CD4-positive, alpha-beta T cell treated with Interleukin-4 for 4 hours (primary cell): Measurements from ENCODE around the gene WASF3.

Experiments used
- DNase-seq: peaks from one replicate; pipeline ENCODE4 v3.0.0-alpha.2; 2020

The WASF3 gene

DNA sequence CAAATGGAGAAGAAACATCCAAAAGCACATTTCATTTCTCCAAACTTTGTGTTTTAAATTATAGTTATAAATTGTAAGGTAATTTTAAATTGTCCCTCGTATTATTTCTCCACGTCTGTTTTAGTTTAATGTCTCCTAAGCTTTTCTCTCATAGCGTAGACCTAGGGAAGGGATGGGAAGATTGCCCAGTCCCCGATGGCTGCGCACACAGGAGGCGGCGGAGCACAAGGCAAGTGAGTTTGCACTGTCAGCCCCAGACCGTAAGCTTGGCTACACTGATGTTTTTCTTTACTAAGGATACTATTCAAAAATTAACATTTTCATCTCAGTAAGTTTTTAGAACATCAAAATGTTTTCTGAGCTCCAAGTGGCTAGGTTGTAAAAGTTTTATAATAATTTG is 130.8 kb downstream of the WASF3 start:
- no peak for DNase-seq

DNA sequence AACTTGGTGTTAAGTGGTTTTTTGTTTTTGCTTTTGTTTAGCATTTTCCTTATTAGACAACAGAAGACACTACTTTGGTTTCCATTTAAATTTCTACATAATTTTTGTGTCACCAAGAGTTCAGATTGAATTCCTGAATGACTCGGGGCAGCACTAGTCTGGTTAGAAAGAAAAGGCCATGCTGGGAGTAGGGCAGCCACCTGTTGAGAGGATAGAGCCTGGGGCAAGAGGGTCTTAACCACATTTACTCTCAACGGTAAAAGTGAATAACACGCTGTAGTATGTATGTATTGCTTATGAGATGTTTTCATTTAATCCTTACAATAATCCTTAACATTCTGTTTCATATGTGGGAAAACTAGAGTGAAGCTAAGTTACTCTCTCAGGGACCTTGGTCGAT is 131.5 kb downstream of the WASF3 start:
- DNase-seq = no peak

DNA sequence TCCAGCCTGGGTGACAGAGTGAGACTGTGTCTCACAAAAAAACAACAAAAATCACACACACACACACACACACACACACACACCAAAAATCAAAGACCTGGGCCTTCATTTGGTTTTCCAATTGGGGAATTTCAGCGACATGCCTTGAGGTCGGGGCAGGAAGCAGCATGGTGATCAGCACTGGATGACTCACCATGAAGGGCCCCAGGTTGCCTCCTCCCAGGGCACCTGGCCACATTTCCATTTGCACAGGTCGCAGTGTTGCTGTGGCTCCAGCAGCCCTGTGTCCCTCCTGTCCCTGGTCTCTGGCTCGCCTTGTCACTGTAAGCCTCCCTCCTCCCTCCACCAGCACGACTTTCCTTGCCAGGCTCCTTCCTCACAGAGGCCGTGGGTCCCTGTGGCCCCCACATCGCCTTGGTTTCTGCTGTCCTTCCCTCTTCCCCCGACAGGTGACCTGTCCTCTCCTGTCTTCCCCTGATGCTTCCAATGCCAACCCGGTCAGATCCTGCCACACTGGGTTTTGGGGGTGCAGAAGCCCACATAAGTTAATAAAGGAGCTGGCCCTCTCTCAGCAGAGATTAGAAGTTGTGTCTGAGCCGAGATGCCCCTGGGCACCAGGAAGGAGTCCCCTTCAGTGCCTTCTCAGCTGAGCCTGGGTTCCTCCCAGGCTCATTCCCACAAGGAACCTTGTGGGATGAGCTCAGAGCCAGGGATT is 136.4 kb downstream of the WASF3 start:
- DNase-seq = no peak

DNA sequence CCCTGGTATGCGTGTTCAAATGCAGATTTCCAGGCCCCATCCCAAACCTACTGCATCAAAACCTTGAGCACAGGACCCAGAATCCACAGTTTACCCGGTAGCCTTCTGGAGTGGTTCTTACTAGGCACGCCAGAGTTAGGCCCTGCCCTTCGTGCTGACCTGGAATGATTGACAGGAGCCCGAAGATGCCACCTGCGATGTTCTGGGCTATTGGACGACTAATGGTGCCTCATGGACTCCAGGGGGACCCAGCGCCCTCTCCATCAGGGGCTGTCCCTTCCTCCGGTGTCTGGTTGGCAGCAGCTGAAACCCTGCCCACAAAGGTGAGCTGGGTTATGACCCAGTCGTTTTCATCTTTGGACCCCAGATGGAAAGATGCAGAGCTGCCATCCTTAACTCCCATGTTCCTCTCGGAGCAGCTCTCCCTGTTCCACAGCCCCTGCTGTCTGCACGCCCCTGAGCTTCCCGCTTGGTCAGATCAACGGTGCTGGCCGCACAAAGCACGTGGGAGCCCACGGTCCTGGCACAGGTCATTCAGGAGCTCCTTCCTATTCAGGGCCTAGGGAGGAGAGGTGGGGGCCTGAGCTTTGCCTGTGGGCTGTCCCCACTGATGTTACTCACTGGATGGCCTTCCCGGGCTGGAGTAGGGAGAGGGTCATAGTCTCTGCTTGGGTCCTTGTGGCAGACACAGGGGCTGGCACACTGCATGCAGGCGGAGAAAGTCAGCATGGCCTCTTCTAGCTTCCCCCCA is 137.3 kb downstream of the WASF3 start:
- no peak for DNase-seq

DNA sequence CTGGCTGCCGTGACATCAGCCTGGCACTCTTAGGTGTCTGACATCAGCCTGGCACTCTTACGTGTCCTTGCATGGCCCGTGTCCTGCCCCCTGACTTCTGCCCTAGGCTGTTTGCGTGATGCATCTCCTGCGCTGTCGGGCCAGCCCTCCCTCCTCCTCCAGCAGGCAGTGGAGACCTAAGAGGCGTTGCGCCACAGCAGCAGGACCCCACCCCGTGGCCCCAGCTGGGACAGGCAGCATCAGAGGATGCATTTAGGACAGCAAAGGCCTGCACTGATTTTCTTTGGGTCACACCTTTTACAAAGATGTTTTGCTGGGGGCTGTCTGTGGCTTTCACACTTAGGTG is 137.8 kb downstream of the WASF3 start:
- no peak for DNase-seq

DNA sequence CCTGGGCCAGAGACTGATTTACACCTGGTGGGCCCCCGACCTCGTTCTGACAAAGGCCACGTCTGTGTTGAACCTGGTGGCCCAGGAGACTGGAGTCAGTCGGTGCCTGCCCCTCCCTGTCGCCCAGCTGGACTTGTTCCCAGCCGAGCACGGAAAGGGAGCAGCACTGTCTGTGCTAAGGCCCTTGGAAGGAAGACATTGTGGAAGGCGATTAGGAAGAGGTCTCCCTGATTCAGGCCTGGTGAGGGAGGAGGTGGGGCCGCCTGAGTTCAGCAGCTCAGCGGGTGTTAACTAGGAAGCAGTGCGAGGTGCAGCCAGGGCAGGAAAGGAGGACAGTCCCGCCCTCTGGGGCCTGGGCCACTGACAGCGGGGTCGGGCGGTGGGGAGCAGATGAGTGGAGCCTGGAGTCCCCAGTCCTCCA is 138.4 kb downstream of the WASF3 start:
- DNase-seq = no peak

DNA sequence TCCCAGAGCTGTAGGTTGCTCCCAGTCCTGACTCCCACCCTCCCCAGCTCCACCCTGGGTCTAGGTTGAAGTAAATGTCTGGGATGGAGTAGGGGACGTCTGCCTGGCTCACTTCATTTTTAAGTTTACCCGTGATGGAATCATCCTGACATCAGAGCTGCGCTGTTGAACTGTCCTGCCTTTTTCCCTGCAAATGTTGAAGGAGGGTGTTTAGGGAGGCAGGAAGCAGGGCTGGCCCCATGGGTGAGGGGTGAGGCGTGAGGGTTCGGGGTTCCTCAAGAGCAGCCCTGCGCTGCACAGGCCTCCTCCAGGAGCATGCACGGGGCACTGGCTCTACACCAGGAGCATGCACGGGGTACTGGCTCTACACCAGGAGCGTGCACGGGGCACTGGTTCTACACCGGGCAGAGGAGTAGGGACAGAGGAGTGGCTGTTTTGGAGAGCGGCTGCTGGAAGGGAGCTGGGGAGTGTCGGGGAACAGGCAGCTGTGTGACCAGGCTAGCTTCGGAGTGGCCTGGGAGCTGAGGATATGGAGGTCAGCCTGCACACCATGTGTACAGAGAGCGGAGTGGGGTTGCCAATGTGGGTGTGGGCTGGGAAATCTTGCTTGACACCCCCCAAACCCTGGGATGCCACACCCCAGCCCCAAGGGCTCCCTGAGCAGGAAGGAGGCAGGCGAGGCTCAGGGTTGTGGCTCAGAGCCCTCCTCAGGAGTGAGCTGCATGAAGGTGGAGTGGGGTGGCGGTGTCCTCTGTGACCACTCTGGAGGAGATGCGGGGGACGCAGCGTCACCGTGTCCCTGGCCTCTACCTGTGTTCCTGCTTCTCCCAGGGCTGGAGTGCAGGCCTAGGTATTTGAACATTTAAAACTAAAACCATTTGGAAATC is 139.8 kb downstream of the WASF3 start:
- no peak for DNase-seq

DNA sequence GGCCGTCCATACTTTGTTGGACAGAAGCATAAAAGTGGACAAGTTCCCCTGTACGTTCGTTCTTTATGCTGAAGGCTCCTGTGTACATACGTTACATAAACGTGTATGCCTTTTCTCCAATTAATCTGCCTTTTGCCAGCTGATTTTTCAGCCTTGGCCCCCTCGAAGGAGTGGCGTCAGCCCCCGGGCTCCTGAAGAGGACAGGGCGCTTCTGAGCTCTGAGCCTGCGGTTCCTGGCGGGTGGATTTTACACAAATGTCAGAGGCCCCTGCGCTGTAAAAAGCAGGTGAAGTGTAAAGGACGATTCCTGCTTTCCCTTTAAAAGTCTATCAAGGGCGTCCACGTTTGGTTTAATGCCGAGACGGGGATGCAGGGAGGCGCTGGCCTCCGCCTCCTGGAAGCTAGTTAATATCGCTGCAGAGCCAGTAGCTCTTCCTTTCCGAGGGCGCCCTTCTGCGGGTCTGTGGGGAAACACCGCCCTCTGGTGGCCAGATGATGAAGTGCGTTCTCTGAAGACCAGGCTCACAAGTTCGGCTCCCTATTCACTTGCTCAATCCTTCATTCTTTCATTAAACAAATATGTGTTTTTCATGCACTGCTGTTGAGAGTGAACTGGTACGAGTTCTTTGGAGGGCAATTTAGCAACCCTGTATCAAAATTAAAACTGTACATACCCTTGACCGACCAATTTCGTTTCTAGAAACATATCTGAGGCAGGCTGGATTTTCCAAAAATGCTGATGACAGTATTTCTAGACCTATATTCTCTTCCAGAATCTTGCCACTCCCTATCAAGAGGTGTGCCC is 141.1 kb downstream of the WASF3 start:
- peak; percentile 73 for DNase-seq

DNA sequence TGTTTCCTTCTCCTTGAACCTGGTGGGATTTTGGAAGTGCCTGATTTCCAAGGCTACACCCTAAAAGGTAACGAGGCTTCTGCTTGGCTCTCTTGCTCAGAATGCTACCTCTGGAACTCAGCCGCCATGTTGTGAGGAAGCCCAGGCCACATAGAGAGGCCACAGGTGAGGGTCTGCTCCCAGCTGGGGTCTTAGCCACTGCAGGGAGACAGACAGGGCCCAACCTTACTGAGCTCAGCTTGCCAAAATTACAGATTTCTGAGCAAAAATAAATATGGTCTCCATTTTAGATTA is 141.7 kb downstream of the WASF3 start:
- no peak for DNase-seq

DNA sequence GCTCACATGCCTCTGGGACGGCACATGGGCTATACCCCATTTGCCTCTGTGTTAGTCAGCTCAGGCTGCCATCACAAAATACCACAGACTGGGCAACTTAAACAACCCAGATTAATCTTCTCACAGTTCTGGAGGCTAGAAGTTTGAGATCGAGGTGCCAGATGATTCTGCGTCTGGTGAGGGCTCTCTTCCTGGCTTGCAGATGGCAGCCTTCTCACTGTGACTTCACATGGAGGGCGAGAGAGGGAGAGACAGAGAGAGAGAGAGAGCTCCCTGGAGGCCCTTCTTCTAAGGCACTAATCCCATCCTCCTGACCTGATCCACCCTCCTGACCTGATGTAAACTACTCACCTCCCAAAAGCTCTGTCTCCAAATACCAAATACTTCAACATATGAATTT is 148.1 kb downstream of the WASF3 start:
- no peak for DNase-seq

DNA sequence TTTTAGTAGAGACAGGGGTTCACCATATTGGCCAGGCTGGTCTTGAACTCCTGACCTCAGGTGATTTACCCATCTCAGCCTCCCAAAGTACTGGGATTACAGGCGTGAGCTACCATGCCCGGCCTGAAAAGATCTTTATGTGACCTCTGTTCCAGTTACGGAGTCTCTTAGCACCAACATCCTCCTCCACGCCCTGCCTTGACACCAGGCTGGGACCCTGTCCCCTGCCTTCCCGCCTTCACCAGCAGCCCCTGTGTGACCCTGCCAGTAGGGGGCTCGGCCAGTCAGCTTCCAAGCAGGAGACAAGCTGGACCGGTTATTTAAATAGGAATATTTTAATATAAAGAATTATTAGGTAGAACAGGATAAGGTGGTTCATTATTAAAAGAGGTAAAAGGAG is 148.9 kb downstream of the WASF3 start:
- no peak for DNase-seq

DNA sequence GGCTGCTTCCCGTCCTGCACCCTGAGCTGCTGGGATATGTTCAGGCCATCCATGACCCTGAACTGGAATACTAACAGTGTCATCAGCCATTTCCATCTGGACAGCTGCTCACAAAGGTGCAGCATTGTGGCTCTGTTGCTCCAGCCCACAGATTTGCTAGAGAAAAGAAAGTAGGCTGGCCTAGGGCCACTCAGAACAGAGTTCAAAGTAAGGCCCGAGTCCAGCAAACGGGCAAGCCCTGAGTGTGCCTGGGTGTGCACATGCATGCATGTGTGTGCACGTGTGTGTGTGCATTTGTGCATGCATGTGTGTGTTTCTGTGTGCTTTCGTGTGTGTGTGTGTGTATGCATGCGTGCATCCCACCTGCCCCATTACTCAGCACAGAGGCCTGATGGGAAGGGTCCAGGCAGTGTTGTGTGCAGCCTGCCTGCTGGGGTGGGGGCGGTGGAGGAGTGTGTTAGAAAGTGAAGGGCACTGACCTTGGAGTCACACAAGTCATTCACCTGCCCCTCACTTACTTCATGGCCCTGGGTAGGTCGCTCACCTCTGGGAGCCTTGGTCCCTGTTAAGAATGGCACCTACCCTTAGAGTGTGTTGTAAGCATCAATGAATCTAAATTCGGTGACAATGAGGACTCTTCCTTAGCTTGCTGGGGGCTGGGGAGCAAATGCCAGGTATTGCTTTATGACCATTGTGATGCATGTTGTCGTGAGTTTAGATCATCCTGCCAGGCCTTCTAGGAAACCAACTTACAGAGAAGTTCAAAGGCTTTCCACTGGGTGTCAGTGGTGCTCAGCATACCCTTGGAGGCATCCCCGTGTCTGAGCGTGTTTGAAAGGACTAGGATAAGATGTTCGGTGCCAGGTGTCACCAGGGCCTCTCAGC is 149.9 kb downstream of the WASF3 start:
- DNase-seq = peak; percentile 38

DNA sequence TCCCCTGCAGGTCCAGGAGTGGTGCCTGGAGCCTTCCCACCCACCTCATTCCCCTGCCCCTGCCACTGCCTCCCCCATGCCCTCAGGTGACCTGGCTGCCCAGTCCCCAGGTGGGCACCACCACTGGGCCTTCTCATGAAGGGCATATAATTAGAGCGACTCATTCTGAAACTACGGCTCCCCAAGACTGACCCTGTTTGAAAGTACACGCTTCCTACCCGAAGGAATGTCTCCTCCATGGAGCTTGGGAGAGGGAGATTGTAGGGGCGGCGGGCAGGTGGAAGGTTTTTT is 150.5 kb downstream of the WASF3 start:
- no peak for DNase-seq

DNA sequence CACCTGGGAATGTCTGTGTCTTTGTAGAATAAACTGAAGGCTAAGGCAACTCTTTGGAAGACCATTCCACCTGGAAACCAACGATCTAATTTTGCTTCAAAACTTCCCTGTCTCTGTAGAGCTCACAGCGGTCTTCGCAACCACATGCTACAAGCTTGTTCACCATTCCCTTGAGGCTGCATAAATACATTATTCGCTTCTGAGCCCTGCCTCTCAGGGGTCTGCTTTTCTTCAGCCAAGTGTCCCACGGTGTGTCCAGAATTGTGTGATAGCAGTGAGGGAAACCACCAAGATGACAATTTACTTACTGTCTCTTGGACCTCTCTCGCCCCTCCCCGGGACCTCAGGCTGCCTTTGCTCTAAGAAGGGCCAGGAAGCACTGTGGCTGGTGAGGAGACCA is 152.0 kb downstream of the WASF3 start:
- no peak for DNase-seq

DNA sequence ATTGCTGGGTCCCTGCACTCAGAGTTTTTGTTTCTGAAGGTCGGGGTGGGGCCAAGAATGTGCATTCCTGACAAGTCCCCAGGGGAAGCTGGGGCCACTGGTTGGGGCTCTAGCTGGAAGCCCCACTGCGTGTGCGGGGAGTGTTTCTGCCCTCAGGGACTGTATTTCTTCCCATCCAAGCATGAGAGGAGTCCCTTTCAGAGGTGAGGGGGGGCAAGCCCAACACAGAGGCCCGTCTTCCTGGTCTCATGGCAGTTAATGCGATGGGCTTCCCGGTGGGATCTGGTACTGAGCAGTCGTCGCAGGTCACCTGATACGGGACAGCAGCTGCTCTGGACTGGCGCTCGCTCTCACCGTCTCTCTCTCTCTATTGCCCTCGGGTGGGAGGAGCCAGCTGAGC is 152.7 kb downstream of the WASF3 start:
- DNase-seq = no peak

DNA sequence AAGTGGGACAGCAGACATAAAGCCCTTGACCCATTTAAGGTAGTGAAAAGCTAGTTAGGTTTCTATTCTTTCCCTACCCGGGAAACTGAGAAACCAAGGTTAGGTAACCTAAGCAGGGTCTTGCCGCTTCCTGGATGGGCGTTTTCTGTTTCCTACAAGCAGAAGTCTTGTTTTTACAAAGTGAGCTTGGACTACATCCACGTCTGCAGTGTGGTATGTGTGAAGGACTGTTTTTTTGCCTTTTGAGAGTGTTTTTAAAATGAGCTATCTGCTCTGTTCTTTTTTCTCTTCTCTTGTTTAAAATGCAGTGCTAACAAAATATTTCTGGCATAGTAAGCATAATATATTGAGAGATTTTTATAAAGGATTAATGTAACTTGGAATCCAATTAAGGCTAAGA is 153.7 kb downstream of the WASF3 start:
- DNase-seq = no peak

DNA sequence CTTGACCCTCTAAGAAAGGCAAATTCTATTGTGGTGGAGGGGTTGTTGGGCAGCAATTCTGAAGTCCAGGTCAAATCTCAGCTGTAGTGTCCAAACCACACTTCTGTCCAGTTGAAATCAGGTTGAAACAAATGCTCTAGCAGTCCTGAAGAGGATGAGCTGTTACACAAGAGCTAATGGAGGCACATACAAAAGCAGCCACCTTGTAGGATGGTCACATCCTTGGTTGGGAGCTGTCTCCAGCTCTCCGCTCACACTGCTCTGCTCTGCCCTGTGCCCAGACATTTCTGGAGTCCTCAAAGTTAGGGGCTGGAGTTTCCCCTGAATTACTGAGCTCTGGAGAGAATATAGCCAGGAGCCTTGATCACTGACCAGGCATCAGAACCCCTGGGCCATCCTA is 155.9 kb downstream of the WASF3 start:
- DNase-seq = no peak

DNA sequence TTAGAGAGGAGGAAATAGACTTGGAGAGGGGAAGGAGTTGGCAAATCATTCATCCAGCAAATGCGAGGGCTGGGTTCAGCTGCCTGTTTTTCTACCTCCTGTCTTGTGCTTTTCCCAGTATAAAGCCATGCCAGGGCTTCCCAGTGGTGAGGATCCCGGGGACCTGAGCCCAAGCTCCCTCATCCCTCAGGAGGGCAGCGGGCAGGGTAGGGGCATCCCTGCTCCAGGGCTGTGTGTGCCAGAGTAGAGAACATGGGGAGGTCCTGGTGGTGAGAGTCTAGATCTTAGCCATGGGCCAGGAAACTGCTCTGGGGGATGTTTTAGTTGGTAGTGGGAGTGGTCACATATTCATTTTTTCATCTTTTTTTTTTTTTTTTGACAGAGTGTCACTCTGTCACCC is 159.5 kb downstream of the WASF3 start:
- no peak for DNase-seq

DNA sequence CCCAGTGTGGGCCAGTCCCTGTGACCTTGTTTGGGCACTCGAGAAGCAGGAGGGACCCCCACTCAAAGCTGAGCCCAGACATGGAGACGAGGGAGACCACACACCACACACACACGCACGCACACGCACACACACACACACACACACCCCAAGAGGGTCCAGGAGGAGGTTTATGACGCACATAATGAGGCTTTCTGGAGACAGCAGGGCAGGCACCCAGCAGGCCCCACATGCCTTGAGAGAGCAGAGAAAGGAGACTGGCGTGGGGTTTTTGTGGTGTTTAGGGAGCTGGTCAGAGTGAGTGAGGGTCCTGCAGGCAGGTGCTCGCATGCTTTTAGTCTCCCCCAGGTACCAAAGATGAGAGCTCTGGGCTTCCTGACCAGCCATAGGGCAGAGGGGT is 160.7 kb downstream of the WASF3 start:
- DNase-seq = no peak

DNA sequence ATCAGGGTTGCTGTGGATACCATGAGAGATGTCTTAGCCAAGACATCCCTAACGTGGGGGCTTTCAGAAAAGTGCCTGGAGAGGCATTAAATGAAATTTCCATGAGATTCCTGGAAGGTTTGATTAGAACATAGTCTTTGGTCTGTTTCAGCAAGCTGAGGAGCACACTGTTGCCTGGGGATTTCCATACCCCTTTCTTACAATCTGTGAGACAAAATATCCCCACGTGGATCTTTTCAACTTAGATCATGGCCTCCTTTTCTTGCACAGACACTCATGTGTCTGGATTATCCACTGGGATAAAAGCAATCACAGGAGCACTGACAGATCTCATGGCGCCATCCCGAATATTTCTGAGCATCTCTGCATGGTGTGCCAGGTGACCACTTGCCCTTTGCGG is 161.4 kb downstream of the WASF3 start:
- DNase-seq = no peak

DNA sequence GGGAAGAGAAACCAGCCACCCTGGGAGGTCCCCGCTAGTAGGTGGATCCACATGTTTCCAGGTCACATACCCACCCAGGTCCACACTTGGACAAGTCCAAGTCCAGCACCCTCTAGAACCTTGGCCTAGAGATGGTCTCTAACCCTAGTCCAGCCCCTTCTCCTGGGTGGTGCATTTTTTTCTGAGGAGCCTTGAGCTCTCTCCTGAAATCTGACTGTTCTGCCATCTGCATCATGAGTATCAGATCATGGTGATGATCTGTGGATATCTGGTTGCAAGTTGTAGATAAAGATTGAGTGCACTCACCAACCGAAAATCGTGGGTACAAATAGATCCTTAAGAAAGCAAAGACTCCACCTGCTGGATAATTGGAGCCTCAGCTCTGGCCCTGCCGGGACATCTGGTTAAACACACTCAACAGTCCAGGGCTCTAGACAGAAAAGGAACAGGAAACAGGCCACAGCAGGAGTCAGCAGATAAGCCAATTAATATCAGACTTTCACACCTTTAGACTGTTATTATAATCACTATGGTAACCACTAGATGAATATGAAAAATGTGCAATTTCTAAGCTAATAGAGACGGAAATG is 162.0 kb downstream of the WASF3 start:
- peak; percentile 7 for DNase-seq
